GM12875 (cell line): ENCODE results near the gene YEATS2.

Experiments
- H3K4me3 ChIP-seq: one replicate; pipeline ENCODE4 v1.5.1; 2011; ENCODE audit warnings: low read depth, low read length, control low read depth
- TF ChIP-seq, protein P1 (sequence below): IDR thresholded peaks from 2 replicates; pipeline ENCODE4 v1.5.1; 2011; ENCODE audit warnings: low read depth, mild to moderate bottlenecking, control low read depth, inconsistent platforms, low read length, moderate library complexity, borderline replicate concordance; ENCODE audit not compliant: insufficient read depth

YEATS2 gene

DNA sequence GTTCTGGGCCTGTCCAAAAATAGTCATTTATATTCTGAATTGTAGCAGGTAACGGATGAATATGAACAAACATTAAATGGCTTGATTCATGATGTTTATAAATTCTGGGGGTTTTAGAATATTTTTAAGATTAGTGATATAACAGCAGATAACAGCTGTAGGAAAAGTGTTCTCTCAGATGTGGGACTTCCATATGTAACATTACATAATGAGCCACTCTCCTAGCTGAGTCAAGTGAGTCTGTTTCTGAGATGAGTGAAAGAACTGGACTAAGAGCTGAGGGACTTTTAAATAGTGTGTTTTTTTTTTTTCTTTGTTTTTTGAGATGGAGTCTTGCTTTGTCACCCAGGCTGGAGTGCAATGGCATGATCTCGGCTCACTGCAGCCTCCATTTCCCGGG lies 13.9 kb downstream of the YEATS2 start:
- H3K4me3 ChIP-seq: no peak overlapping the region
- TF ChIP-seq, protein P1, sequence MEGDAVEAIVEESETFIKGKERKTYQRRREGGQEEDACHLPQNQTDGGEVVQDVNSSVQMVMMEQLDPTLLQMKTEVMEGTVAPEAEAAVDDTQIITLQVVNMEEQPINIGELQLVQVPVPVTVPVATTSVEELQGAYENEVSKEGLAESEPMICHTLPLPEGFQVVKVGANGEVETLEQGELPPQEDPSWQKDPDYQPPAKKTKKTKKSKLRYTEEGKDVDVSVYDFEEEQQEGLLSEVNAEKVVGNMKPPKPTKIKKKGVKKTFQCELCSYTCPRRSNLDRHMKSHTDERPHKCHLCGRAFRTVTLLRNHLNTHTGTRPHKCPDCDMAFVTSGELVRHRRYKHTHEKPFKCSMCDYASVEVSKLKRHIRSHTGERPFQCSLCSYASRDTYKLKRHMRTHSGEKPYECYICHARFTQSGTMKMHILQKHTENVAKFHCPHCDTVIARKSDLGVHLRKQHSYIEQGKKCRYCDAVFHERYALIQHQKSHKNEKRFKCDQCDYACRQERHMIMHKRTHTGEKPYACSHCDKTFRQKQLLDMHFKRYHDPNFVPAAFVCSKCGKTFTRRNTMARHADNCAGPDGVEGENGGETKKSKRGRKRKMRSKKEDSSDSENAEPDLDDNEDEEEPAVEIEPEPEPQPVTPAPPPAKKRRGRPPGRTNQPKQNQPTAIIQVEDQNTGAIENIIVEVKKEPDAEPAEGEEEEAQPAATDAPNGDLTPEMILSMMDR: no peak

DNA sequence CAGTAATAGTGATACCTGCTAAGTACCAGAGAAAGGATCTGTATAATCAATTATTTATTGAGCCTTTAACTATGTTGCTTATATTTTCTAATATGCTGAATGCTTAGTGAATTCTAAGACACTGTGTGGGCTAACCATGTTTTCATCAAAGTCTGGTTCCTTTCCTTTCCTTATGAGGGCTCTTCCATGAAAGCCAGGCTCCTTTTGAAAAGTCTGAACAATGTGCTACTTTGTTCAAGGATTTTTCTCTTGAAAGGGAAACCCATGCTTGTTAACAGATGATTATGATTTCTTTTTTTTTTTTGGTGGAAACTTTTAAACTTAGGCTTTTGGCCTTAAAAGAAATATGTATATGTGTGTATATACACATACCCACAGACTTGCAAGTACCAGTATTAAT lies 17.0 kb downstream of the YEATS2 start:
- no peak overlapping the region for H3K4me3 ChIP-seq
- TF ChIP-seq, protein P1: no peak

DNA sequence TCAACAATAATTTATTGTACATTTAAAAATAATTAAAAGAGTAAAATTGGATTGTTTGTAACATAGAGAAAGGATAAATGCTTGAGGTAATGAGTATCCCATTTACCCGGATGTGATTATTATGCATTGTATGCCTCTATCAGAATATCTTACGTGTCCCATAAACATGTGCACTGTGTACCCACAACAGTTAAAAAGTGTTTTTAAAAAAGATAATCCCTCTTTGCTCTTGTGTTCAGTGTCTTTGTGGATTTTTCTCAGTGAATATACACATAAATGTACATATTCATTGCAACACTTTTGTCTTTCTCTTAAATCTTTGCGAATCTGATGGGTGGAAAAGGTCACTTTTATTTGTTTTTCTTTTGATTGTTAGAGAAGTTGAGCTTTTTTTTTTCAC lies 20.4 kb downstream of the YEATS2 start:
- TF ChIP-seq, protein P1: no peak
- H3K4me3 ChIP-seq: no peak overlapping the region

DNA sequence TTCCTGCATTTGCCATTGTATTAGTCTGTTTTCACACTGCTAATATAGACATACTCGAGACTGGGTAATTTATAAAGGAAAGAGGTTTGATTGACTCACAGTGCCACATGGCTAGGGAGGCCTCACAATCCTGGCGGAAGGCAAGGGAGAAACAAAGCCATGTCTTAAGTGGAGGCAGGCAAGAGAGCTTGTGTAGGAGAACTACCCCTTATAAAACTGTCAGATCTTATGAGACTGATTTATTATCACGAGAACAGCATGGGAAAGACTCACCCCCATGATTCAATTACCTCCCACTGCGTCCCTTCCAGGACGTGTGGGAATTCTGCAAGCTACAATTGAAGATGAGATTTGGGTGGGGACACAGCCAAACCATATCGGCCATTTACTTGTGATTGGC lies 27.8 kb downstream of the YEATS2 start:
- TF ChIP-seq, protein P1: no peak
- no peak overlapping the region for H3K4me3 ChIP-seq

DNA sequence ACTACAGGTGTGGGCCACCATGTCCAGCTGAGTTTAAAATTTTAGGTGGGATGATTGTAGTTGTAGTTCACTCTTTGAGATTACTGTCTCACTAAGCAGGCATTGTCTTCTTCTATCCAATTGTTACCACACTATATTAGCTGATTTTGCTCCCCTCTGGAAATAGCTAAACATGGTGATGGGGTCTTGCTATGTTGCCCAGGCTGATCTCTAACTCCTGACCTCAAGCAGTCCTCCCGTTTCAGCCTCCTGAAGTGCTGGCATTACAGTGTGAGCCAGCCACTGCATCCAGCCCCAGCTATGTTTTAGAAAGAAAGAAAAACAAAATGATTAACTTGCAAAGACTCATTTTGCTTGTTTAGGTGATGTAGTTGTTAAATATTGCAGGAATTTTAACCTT lies 30.6 kb downstream of the YEATS2 start:
- no peak overlapping the region for H3K4me3 ChIP-seq
- TF ChIP-seq, protein P1: no peak

DNA sequence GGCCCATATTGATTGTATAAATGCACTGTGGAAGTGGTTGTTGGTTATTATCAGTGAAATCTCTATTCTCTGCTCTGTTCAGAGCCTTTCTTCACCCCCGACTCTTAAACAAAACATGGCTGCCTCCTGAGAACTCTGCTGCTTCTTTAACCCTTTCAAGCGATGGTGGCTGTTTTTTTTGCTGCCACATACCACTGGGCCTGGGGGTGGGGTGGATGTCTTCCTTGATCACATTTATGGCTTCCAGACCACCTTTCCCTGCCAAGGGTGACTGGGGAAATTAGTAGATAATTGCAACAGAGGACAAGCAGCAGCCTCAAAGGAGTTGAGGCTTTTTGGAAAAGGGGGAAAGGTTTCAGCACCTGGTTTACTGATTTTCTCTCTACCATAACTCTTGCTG lies 32.8 kb downstream of the YEATS2 start:
- TF ChIP-seq, protein P1: no peak
- H3K4me3 ChIP-seq: no peak overlapping the region

DNA sequence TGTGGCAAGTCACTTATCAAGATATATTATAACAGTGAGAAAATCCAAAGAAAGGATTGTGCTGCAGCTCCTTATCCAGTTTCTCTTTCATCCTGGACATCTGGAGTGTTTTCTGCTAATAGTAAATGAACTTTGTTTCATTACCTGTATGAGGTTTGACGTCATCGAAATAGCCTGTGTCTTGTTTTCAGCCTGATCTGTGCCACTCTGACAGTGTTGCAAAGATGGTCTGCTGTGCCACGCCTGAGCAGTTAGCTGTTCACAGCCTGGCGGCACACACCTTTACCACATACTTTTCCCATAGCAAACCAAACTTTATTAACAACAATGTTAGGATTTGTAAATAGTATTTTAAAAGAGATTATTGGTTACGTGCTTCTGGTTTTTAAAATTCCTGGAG lies 34.0 kb downstream of the YEATS2 start:
- TF ChIP-seq, protein P1: no peak
- H3K4me3 ChIP-seq: no peak overlapping the region
